ENCODE measurements around the gene SPHK1. TPM values are rescaled to one million over a fixed set of nuclear protein-coding genes. Genes with fewer than 3 reads are reported as not detected.

The SPHK1 gene
- total RNA-seq, 2 experiments from 2014 or later, result 0.28 to 0.78 TPM

DNA sequence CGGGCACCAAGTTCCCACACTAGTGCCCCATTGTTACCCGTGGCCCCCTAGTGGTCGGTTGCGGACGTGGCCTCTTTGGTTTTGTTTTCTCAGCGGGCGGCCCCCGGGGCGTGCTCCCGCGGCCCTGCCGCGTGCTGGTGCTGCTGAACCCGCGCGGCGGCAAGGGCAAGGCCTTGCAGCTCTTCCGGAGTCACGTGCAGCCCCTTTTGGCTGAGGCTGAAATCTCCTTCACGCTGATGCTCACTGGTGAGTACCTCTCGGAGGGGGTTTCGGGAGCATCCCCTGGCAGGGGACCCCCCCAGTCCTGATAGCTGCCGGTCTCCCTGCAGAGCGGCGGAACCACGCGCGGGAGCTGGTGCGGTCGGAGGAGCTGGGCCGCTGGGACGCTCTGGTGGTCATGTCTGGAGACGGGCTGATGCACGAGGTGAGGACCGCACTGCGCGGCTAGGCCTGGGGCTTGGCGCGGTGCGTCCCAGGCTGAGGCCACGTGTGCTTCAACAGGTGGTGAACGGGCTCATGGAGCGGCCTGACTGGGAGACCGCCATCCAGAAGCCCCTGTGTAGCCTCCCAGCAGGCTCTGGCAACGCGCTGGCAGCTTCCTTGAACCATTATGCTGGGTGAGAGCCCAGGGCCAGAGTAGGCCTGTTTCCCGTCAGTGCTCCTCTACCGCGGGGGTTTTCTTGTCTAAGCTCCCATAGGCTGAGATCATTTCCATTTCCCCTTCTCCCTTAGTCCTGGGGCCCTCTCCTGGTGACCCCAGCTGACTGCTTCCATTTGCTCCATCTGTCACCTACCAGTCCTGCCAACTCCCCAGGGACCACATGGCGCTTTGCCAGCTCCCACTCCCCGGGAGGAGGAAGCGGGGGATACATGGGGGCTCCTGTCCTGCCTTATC lies 1.7 kb downstream of the SPHK1 start:
- CTCF ChIA-PET (ENCODE audit: unreplicated experiment), result interaction anchor here (1.1 to 1.3 kb wide), 4 partner anchors 12 to 171 kb away, joined by 3 to 4 read pairs (median 4); partner anchors contain the start of gene UBE2O
- Histone ChIP-seq H3K79me2 (ENCODE audit: insufficient read depth, low read depth, low read length) (no peaks in the 10 kb centered on the region), H3K27ac (ENCODE audit: low read depth, low read length, poor library complexity, severe bottlenecking) (no peak overlapping the region), H3K4me1 (ENCODE audit: insufficient read depth, low read length, poor library complexity, severe bottlenecking) (peaks cover 29% of the 10 kb centered on the region), H3K36me3 (ENCODE audit: insufficient read depth, low read length) (peaks cover 28% of the 10 kb centered on the region), H3K4me2 (ENCODE audit: low read length) (peak overlapping the region; percentile 97), H4K20me1 (ENCODE audit: insufficient read depth, low read length) (no peaks in the 10 kb centered on the region), H2AFZ (ENCODE audit: low read length) (peak overlapping the region; percentile 5; the same call in 1 of the 2 replicates), H3K4me3 (ENCODE audit: low read depth, low read length, poor library complexity, severe bottlenecking) (no peak overlapping the region), H3K9me3 (ENCODE audit: low read length) (no peaks in the 10 kb centered on the region), H3K9me2 (ENCODE audit: insufficient read depth, low read length) (no peaks in the 10 kb centered on the region)
- POLR2A ChIA-PET, result no interaction called here
- no TSS peak for BruUV-seq (replicated peaks)
- DNase-seq (ENCODE audit: low spot score), result peak; percentile 89
- intact Hi-C loops (cut with micrococcal nuclease; ENCODE audit: unreplicated experiment), result no loop called here
- TF ChIP-seq EZH2phosphoT487 (IDR thresholded peaks at IDR 0.05; ENCODE audit: borderline replicate concordance, low read depth, low read length), result no peak
- TF ChIP-seq, protein P1, sequence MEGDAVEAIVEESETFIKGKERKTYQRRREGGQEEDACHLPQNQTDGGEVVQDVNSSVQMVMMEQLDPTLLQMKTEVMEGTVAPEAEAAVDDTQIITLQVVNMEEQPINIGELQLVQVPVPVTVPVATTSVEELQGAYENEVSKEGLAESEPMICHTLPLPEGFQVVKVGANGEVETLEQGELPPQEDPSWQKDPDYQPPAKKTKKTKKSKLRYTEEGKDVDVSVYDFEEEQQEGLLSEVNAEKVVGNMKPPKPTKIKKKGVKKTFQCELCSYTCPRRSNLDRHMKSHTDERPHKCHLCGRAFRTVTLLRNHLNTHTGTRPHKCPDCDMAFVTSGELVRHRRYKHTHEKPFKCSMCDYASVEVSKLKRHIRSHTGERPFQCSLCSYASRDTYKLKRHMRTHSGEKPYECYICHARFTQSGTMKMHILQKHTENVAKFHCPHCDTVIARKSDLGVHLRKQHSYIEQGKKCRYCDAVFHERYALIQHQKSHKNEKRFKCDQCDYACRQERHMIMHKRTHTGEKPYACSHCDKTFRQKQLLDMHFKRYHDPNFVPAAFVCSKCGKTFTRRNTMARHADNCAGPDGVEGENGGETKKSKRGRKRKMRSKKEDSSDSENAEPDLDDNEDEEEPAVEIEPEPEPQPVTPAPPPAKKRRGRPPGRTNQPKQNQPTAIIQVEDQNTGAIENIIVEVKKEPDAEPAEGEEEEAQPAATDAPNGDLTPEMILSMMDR (conservative IDR thresholded peaks at IDR 0.05; ENCODE audit: low read length), result peak; percentile 98

DNA sequence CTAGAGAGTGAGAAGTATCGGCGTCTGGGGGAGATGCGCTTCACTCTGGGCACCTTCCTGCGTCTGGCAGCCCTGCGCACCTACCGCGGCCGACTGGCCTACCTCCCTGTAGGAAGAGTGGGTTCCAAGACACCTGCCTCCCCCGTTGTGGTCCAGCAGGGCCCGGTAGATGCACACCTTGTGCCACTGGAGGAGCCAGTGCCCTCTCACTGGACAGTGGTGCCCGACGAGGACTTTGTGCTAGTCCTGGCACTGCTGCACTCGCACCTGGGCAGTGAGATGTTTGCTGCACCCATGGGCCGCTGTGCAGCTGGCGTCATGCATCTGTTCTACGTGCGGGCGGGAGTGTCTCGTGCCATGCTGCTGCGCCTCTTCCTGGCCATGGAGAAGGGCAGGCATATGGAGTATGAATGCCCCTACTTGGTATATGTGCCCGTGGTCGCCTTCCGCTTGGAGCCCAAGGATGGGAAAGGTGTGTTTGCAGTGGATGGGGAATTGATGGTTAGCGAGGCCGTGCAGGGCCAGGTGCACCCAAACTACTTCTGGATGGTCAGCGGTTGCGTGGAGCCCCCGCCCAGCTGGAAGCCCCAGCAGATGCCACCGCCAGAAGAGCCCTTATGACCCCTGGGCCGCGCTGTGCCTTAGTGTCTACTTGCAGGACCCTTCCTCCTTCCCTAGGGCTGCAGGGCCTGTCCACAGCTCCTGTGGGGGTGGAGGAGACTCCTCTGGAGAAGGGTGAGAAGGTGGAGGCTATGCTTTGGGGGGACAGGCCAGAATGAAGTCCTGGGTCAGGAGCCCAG lies 2.8 kb downstream of the SPHK1 start:
- Histone ChIP-seq H2AFZ (ENCODE audit: low read length) (no peak overlapping the region), H3K4me2 (ENCODE audit: low read length) (no peak overlapping the region), H3K36me3 (ENCODE audit: insufficient read depth, low read length) (peaks cover 37% of the 10 kb centered on the region), H3K4me1 (ENCODE audit: insufficient read depth, low read length, poor library complexity, severe bottlenecking) (peaks cover 29% of the 10 kb centered on the region), H3K4me3 (ENCODE audit: low read depth, low read length, poor library complexity, severe bottlenecking) (no peak overlapping the region), H4K20me1 (ENCODE audit: insufficient read depth, low read length) (no peaks in the 10 kb centered on the region), H3K9me3 (ENCODE audit: low read length) (no peaks in the 10 kb centered on the region), H3K9me2 (ENCODE audit: insufficient read depth, low read length) (no peaks in the 10 kb centered on the region), H3K27ac (ENCODE audit: low read depth, low read length, poor library complexity, severe bottlenecking) (no peak overlapping the region), H3K79me2 (ENCODE audit: insufficient read depth, low read depth, low read length) (no peaks in the 10 kb centered on the region)
- CTCF ChIA-PET (ENCODE audit: unreplicated experiment), result interaction anchor here (1.1 to 2.6 kb wide), 2 partner anchors 10 to 71 kb away, joined by 3 to 10 read pairs; no protein-coding TSS in a partner anchor
- DNase-seq (ENCODE audit: low spot score), result no peak
- intact Hi-C loops (cut with micrococcal nuclease; ENCODE audit: unreplicated experiment), result no loop called here
- TF ChIP-seq EZH2phosphoT487 (IDR thresholded peaks at IDR 0.05; ENCODE audit: borderline replicate concordance, low read depth, low read length), result no peak
- TF ChIP-seq, protein P1 (conservative IDR thresholded peaks at IDR 0.05; ENCODE audit: low read length), result no peak
- POLR2A ChIA-PET, result no interaction called here
- BruUV-seq (replicated peaks), result no TSS peak
